HG03095 (cell line): Measurements from ENCODE around the gene DLEC1.
A peak's percentile ranks its signal among the peaks of the same experiment; 100 is the strongest.
"Not testable (repeated sequence)": the region's sequence is repeated elsewhere in the genome, so short reads cannot be mapped to it uniquely, and the experiment has no call there.

Experiments used
- ATAC-seq: cut with Tn5 transposase; IDR thresholded peaks from one replicate; pipeline ENCODE4 v1.9.1; 2021; ENCODE audit warnings: moderate library complexity; ENCODE audit not compliant: unreplicated experiment

Gene DLEC1

DNA sequence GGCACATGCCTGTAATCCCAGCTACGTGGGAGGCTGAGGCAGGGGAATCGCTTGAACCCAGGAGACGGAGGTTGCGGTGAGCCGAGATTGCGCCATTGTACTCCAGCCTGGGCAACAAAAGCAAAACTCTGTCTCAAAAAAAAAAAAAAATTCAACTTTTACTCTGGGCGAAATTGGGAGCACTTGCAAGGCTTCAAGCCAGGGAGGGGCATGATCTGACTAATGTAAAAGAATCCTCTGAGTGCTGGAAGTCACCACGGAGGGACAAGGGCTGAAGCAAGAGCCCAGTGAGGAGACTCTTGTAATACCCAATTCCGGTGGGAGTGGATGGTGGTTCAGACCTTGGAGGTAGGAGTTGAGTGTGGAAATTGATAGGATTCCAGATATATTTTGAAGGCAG is 4.7 kb upstream of the DLEC1 start:
- ATAC-seq = not testable (repeated sequence)

GRCh38 chr3:38036286-38036685 is 2.7 kb upstream of the DLEC1 start:
- ATAC-seq = no peak

- no peak for ATAC-seq
Observed at GRCh38 chr3:38036906-38037305, 2.1 kb upstream of the DLEC1 start.

GRCh38 chr3:38038447-38038911 is 529 bp upstream of the DLEC1 start:
- no peak for ATAC-seq

- ATAC-seq = peak; percentile 59
Observed at GRCh38 chr3:38039899-38040261, 872 bp downstream of the DLEC1 start.

GRCh38 chr3:38040401-38040800 is 1.4 kb downstream of the DLEC1 start:
- ATAC-seq = no peak

- no peak for ATAC-seq
Observed at GRCh38 chr3:38043486-38043885, 4.5 kb downstream of the DLEC1 start.

DNA sequence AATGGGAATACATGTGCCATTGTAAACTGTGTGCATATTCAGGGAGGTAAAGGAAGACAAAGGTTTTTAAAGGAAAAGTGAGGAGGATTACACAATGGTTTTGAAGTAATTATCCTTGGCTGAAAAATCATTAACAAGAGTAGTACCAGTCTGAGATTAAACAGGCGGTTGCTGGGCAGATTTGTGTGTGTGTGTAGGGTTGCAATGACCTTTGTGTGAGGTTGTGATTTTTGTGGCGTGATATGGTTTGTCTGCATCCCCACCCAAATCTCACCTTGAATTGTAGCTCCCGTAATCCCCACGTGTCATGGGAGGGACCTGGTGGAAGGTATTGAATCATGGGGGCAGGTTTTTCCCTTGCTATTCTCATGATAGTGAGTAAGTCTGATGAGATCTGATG is 7.0 kb downstream of the DLEC1 start:
- ATAC-seq = no peak

DNA sequence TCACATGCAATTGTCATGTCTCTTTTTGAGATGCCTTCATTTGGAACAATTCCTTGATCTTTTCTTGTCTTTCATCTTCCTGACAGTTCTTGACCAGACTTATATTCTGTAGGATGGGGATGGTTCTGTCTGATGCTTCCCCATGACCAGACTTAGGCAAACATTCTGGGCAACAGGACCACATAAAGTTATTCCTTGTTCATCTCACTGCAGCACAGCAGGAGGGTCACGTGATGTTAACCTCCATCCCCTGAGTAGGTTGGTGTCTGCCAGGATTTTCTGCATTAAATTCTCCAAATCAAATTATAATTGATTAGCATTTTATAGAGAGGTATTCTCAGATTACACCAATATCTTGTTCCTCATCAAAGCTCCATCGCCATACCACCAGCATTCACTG is 7.8 kb downstream of the DLEC1 start:
- no peak for ATAC-seq

DNA sequence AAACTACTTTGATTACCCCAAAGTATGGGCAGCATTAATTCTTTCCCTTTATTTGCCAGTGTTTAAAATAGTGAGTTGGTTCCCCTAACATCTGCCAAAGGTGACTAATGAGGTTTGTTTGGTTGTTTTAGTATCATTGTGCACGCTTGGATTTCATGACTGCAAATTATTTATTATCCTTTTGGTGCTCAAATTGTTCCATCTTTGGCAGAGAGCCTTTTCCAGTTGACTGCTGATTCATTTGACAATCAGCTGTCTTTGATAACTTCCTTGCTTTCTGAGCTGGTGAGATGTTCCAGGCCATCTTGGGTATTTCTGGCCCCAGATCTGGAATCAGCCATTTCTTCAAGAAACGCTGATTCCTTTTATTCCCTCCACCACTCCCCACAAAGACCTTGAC is 8.9 kb downstream of the DLEC1 start:
- ATAC-seq = no peak

DNA sequence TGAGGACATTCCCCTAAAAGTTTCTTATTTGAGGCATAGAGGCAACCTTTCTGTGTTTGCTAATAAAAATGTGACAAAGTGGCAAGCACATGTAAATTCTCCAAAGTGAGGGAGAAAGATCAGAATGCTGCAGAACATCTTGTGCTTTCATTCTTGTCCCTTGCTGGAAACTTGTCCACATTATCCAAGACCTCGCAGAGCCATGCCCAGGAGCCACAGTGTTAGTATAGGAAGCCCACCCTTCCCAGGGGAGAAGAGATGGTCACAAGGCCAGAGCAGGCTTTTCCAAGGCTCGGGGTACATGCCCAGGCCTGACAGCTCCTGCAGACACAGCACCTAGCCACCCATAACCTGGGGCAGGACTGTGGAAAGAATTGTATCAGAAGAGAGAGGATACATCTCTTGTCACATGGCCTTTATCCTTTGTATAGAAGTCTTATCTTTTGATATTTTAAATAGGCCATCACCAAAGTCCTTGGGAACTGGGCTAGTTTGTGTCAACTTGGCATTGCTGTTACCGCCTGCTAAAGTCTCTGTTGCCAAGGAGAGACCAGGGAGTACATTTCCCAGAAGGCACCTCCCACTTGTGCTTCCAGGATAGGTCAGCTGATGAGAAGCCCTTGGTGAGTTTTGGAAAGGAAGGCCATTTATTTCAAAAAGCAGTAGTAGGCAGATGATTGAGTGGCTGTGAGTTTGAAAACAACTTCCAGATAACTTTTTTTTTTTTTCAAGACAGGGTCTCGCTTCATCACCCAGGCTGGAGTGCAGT is 10.5 kb downstream of the DLEC1 start:
- no peak for ATAC-seq

DNA sequence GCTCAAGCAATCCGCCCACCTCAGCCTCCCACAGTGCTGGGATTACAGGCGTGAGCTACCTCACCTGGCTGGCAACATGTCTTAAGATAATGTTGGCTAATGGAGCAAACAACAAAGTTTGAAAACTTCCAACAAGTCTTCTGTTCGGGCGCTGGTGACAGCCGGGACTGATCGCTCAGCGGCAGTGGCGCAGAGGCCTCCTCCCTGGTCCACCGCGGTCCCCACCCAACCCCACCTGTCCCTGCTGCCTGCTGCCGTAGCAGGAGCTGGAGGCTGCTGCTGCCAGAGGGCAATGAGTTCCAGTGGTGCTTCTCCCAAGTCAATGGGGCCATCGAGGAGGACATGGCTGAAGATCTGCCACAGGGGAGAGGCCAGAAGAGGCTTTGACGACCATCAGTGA is 12.1 kb downstream of the DLEC1 start:
- no peak for ATAC-seq

GRCh38 chr3:38053286-38053685 is 14.3 kb downstream of the DLEC1 start:
- not testable (repeated sequence) for ATAC-seq

DNA sequence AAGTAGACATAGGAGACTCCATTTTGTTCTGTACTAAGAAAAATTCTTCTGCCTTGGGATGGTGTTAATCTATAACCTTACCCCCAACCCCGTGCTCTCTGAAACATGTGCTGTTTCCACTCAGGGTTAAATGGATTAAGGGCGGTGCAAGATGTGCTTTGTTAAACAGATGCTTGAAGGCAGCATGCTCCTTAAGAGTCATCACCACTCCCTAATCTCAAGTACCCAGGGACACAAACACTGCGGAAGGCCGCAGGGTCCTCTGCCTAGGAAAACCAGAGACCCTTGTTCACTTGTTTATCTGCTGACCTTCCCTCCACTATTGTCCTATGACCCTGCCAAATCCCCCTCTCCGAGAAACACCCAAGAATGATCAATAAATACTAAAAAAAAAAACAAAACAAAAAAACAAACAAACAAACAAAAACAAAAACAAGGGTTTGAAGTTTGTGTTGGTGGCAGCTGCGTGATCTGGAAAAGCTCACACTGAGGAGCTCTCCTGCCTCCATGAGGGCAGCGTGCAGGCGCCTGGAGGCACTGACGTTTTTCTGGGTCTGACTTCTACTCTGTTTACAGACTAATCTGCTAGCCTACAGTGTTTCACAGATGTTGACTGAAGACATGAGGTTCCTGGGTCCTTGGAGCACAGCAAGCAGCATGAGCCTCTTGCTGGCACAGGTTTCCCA is 14.9 kb downstream of the DLEC1 start:
- not testable (repeated sequence) for ATAC-seq

GRCh38 chr3:38054499-38055001 is 15.5 kb downstream of the DLEC1 start:
- ATAC-seq = no peak

GRCh38 chr3:38059148-38059547 is 20.1 kb downstream of the DLEC1 start:
- no peak for ATAC-seq

GRCh38 chr3:38059591-38059990 is 20.6 kb downstream of the DLEC1 start:
- no peak for ATAC-seq

DNA sequence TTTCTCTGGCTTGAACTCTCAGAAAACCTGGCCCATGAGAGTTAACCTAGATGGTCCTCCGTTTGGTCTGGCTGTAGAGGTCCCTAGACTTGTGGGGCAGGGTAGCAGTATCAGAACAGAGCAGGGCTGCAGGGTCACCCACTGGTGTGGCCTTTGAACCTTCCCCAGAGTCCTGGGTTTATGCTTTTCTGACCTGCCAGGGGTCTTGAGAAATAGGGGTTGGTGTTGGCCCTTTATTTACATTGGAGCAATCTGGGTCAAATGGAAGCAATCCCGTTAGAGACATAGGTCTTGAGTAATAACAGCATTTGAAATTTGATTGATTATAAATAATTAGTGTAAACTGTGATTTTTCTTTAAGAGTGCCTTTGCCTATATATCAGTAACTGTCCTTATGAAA is 23.8 kb downstream of the DLEC1 start:
- no peak for ATAC-seq

DNA sequence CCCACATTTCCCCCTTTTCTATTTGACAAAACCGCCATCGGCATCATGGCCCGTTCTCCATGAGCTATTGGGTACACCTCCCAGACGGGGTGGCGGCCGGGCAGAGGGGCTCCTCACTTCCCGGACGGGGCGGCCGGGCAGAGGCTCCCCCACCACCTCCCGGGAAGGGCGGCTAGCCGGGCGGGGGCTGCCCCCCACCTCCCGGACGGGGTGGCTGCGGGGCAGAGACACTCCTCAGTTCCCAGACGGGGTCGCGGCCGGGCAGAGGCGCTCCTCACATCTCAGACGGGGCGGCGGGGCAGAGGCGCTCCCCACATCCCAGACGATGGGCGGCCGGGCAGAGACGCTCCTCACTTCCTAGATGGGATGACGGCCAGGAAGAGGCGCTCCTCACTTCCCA is 25.4 kb downstream of the DLEC1 start:
- ATAC-seq = not testable (repeated sequence)

DNA sequence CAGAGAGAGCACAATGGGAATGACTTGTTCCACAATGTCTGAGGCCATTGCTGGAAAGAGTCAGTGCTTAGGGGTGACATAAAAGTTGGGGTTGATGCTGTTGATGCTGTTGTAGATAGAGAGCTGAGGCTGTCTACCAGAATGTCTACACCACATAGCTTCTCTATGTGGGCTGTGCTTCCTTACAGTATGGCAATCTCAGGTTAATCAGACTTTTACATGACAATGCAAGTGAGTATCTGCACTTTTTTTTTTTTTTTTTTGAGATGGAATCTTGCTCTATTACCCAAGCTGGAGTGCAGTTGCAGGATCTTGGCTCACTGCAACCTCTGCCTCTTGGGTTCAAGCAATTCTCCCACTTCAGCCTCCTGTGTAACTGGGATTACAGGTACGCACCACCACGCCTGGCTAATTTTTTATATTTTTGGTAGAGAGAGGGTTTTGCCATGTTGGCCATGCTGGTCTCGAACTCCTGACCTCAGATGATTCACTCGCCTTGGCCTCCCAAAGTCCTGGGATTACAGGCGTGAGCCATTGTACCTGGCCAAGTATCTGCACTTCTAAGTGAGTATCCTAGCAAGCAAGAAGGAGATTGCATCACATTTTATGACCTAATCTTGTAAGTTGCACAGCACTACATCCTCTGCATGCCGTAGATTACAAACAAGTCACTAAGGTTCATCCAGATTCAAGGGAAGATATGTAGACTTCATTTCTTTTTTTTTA is 28.7 kb downstream of the DLEC1 start:
- ATAC-seq = no peak

DNA sequence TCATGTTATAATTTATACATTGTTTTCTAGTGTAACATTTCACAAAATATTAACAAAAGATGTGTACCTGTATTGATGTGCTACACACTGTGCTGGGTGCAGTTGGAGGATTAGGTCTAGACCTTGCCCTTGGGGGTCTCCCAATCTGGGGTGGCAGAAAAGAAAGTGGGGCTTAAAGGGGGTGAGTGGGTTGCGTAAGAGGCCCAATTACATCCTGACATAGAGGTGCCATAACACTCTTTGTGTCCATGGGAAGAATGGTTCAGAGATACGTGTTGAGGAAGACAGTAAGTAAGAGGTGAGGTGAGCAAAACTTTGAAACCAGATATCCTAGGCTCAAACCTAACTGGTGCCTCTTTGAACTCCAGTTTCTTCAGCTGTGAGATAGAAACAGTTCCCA is 31.0 kb downstream of the DLEC1 start:
- no peak for ATAC-seq

DNA sequence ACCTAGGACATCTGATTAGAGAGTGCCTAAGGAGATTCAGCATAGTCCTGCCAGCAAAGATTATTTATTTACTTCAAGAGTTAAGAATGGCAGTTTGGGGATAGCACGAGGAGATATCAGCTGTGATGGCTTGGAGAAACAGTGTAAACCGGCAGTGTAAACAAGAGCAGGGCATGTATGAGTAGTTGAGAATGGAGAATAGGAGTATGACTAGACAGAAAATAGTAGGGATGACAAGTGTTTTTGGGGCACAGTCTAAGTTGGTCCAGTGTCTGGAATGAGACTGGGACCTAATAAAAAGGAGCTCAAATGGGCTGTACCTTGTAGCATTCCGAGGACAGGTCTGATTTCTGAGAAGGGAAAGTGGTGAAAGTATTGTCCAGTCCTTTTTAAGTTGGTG is 38.1 kb downstream of the DLEC1 start:
- ATAC-seq = not testable (repeated sequence)
